HUES48 (cell line): ENCODE data around the gene UBN2.
A peak's percentile ranks its signal among the peaks of the same experiment; 100 is the strongest.
"Not testable (repeated sequence)": the region's sequence is repeated elsewhere in the genome, so short reads cannot be mapped to it uniquely, and the experiment has no call there.

Experiments used
- H3K27ac ChIP-seq: one replicate; pipeline ENCODE4 v1.7.0; 2013; ENCODE audit warnings: low read depth, low read length, inconsistent platforms
- H3K27me3 ChIP-seq: 2 replicates; pipeline ENCODE4 v1.6.1; 2013; ENCODE audit warnings: mild to moderate bottlenecking, low read length; ENCODE audit not compliant: control insufficient read depth, insufficient read depth
- H3K36me3 ChIP-seq: 2 replicates; pipeline ENCODE4 v1.6.1; 2013; ENCODE audit warnings: low read length; ENCODE audit not compliant: control insufficient read depth, insufficient read depth
- H3K4me1 ChIP-seq: 2 replicates; pipeline ENCODE4 v1.6.1; 2013; ENCODE audit warnings: mild to moderate bottlenecking, low read length; ENCODE audit not compliant: control insufficient read depth, insufficient read depth
- H3K4me3 ChIP-seq: 2 replicates; pipeline ENCODE4 v1.5.1; 2013; ENCODE audit warnings: mild to moderate bottlenecking, low read depth, low read length
- H3K9ac ChIP-seq: 2 replicates; pipeline ENCODE4 v1.6.1; 2013; ENCODE audit warnings: mild to moderate bottlenecking, low read depth, low read length, moderate library complexity
- H3K9me3 ChIP-seq: 2 replicates; pipeline ENCODE4 v1.6.1; 2013; ENCODE audit warnings: low read length; ENCODE audit not compliant: control insufficient read depth, insufficient read depth

Gene UBN2

DNA sequence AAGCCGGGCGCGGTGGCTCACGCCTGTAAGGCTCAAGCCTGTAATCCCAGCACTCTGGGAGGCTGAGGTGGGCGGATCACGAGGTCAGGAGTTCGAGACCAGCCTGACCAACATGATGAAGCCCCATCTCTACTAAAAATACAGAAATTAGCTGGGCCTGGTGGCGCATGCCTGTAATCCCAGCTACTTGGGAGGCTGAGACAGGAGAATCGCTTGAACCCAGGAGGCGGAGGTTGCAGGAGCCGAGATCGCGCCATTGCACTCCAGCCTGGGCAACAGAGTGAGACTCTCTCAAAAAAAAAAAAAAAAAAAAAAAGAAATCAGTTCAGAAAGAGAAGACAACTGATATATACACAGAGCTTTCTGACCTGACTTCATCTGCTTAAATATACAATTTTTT, 102.4 kb downstream of the UBN2 start:
- not testable (repeated sequence) for H3K27me3 ChIP-seq, H3K4me3 ChIP-seq, H3K9me3 ChIP-seq, H3K27ac ChIP-seq, H3K4me1 ChIP-seq, H3K36me3 ChIP-seq, H3K9ac ChIP-seq

DNA sequence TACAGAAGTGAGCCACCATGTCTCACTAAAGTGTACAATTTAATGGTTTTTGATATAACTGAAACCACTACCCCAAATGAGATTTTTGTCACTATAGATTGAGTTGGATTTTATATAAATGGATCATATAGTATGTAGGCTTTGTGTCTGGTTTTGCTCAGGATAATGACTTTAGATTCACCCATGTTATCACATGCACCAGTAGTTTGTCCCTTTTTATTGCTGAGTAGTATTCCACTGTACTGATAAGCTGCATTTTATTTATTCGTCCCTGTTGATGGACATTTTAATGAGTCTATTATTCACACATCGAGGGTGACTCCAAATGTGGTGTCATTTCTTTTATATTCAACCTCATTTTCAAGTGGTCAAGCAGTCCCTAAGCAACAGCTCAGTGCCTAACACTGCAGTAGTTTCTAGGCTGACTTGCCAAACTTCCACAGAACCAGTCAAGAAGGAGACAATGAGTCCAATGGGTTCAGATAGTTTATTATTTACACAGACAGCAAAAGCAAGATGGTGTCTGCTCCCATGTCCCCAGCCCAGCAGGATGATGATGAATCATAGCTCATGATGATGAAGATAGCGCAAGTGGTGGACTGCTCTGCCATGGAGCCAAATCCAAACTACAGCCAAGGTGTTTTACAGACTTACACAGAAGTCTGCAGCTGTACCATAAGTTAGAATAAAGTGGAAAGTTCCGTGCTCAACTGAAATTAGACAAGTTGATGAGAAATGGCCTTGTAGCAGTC, 103.5 kb downstream of the UBN2 start:
- Histone ChIP-seq H3K27me3 (no peaks in the 10 kb centered on the region), H3K4me1 (no peaks in the 10 kb centered on the region), H3K27ac (no peak overlapping the region), H3K9ac (no peak overlapping the region), H3K36me3 (no peaks in the 10 kb centered on the region), H3K4me3 (no peak overlapping the region), H3K9me3 (0 out of 2 replicates have a peak, but pooled peaks cover 4% of the 10 kb centered on the region)

DNA sequence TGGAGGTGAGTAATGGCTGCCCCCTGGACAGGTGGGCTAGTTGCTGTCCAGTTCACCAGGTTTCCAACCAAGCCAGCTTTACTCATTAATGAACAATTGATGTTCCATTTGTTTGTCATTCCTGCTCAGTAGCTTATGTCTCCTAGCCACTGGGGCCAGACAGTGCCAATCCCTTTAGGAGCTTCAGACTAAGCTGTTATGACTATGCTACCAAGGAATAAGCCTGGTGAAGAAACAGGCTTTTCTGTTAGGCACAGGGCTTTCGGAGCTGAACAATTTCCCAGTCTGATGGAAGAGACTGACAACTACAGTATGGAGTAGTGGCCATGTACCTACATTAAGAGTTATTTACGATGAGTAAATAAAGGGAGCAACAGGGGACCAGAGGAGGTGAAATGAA, 108.0 kb downstream of the UBN2 start:
- Histone ChIP-seq H3K27me3 (no peaks in the 10 kb centered on the region), H3K27ac (no peak overlapping the region), H3K36me3 (no peaks in the 10 kb centered on the region), H3K4me3 (peak overlapping the region; percentile 94; the same call in 1 of the 2 replicates), H3K4me1 (0 out of 2 replicates have a peak, but pooled peaks cover 5% of the 10 kb centered on the region), H3K9me3 (0 out of 2 replicates have a peak, but pooled peaks cover 4% of the 10 kb centered on the region), H3K9ac (no peak overlapping the region)

DNA sequence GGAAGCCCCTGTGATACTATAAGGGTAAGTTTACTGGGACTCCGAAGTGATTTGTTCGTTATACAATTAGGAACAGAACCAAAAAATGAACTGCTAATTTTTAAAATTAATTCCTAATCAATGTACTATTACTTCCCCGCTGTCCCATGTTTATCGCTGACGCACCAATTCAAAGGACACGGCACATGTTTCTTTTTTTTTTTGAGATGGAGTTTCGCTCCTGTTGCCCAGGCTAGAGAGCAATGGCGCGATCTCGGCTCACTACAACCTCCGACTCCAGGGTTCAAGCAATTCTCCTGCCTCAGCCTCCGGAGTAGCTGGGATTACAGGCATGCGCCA, 108.6 kb downstream of the UBN2 start:
- 0 out of 2 replicates have a peak, but pooled peaks cover 5% of the 10 kb centered on the region for H3K4me1 ChIP-seq
- 0 out of 2 replicates have a peak, but pooled peaks cover 4% of the 10 kb centered on the region for H3K9me3 ChIP-seq
- peak overlapping the region; percentile 94 for H3K4me3 ChIP-seq
- no peaks in the 10 kb centered on the region for H3K27me3 ChIP-seq
- peak overlapping the region; percentile 100 for H3K27ac ChIP-seq
- H3K9ac ChIP-seq: no peak overlapping the region
- no peaks in the 10 kb centered on the region for H3K36me3 ChIP-seq

DNA sequence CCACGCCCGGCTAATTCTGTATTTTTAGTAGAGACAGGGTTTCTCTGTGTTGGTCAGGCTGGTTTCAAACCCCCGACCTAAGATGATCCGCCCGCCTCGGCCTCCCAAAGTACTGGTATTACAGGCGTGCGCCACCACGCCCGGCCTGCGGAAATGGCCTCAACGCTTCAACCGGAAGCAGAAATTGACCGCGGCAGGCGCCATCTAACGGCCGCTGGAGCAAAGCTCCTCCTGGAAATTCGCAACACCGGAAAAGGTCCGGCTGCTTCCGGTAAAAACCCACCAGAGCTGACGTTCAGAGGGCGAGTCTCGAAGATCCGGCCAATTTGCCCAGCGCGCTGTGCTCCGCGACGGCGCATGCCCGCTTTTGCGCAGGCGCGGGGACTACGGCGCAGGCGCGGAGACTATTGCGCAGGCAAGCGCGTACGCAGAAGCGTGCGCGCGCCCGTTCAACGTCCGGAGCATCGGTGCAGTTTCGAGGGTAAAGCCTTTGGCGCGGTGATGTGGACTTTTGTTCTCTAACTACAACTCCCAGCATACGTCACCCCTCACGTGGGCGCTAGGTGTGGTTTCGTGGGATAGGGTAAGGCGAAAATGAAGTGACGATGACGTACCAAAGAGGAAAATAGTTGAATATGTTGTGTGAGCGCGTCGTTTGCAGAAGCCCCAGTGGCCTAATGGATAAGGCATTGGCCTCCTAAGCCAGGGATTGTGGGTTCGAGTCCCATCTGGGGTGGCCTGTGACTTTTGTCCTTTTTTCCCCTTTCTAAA, 109.2 kb downstream of the UBN2 start:
- Histone ChIP-seq H3K36me3 (no peaks in the 10 kb centered on the region; the same call in 1 of the 2 replicates), H3K27ac (peak overlapping the region; percentile 100), H3K4me1 (0 out of 2 replicates have a peak, but pooled peaks cover 5% of the 10 kb centered on the region), H3K9ac (peak overlapping the region; percentile 99), H3K9me3 (0 out of 2 replicates have a peak, but pooled peaks cover 4% of the 10 kb centered on the region), H3K27me3 (no peaks in the 10 kb centered on the region), H3K4me3 (peak overlapping the region; percentile 94)

DNA sequence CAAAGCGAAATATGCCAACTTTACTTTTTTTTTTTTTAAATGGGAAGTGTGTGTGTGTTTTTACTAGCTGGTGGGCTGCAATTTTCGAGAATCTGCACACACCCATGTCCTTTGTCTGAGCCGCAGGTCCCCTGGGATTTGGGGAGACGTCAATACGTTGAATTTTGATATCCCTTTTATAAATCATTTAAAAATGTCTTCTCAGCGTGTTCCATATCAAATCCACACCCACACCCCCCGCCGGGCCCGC, 109.7 kb downstream of the UBN2 start:
- H3K4me3 ChIP-seq: peak overlapping the region; percentile 94
- H3K27ac ChIP-seq: peak overlapping the region; percentile 100
- 0 out of 2 replicates have a peak, but pooled peaks cover 5% of the 10 kb centered on the region for H3K4me1 ChIP-seq
- H3K36me3 ChIP-seq: peaks cover 5% of the 10 kb centered on the region
- H3K9me3 ChIP-seq: 0 out of 2 replicates have a peak, but pooled peaks cover 4% of the 10 kb centered on the region
- peak overlapping the region; percentile 99 for H3K9ac ChIP-seq
- H3K27me3 ChIP-seq: no peaks in the 10 kb centered on the region

DNA sequence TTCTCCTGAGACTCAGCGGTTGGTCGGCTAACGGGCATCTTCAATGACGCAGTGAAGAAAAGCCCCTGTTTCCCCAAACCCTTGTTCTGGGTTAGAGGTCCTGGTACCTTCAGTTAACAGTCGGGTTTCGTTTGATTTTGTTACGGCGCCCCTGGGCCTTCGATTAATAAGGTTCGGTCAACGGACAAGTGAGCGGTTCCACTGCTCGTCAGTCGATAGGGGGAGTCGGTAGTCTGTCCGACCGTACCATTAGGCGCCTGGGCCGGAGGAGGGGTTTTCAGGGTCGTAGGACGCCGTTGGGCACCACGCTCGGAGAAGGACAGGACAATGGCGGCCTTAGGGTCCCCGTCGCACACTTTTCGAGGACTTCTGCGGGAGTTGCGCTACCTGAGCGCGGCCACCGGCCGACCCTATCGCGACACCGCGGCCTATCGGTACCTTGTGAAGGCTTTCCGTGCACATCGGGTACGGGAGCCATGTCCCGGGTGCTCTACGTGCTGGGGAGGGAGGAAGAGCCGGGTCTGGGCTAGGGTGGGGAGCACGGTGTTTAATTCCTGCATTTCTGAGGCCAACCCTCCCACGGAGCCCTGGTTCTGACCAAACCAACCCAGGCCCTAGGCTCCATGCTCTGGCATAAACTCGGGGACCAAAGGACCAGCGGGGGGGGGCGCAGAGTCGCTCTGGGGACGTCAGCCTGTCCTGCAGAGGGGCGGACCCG, 110.2 kb downstream of the UBN2 start, which contains the start of gene FMC1:
TSS of gene FMC1 (plus strand) at position 280 of the 718 bp plus-strand sequence. CDS start at position 328, 48 bp downstream.
- Histone ChIP-seq H3K4me1 (0 out of 2 replicates have a peak, but pooled peaks cover 5% of the 10 kb centered on the region), H3K9me3 (0 out of 2 replicates have a peak, but pooled peaks cover 4% of the 10 kb centered on the region), H3K27ac (peak within 1 kb of the TSS; percentile 100), H3K36me3 (peaks cover 10% of the 10 kb centered on the region), H3K9ac (peak within 1 kb of the TSS; percentile 99), H3K27me3 (no peaks in the 10 kb centered on the region), H3K4me3 (peak within 1 kb of the TSS; percentile 94)

DNA sequence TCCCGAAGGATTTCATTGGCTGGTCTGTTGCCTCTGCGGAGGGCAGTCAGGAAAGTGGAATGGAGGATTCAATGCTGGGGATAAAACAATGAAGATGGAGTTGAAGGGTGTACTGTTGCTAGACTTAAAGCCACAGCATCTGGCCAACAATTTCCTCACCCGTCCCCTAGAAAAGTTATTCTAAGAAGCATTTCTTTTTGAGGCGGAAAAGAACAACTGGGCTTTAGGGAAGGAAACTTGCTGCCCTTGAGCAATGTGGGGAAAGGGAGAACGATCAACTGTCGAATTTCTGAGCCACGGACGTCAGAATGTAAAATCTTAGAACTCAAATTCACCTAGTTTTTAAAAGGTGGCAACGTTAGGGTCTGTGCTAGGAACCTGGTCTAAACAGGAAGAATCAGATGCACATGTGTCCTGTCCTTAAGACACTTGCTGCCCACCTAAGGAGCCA, 110.8 kb downstream of the UBN2 start:
- H3K4me1 ChIP-seq: 0 out of 2 replicates have a peak, but pooled peaks cover 5% of the 10 kb centered on the region
- 0 out of 2 replicates have a peak, but pooled peaks cover 4% of the 10 kb centered on the region for H3K9me3 ChIP-seq
- H3K36me3 ChIP-seq: peaks cover 16% of the 10 kb centered on the region
- H3K27me3 ChIP-seq: no peaks in the 10 kb centered on the region
- peak overlapping the region; percentile 99 for H3K9ac ChIP-seq
- H3K4me3 ChIP-seq: peak overlapping the region; percentile 94
- peak overlapping the region; percentile 100 for H3K27ac ChIP-seq

DNA sequence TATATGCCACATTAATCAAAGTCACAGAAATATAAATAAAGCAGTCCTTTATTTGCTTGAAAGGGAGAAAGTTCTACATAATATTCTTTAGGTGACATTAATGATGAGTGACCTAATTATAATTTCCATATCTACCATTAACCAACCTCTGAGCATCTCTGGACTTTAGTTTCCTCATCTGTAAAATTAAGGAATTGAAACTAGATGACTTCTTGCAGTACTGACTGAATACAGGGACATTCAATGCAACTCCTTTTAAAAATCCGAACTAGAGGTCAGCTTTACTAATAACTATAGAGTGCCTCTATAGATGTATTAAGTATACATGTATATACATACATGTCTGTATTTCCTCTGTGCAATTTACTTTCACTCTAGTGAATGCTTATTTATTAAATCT, 114.0 kb downstream of the UBN2 start:
- Histone ChIP-seq H3K9me3 (no peaks in the 10 kb centered on the region), H3K36me3 (peaks cover 19% of the 10 kb centered on the region), H3K4me1 (0 out of 2 replicates have a peak, but pooled peaks cover 5% of the 10 kb centered on the region), H3K27ac (no peak overlapping the region), H3K27me3 (no peaks in the 10 kb centered on the region), H3K9ac (no peak overlapping the region), H3K4me3 (no peak overlapping the region)

DNA sequence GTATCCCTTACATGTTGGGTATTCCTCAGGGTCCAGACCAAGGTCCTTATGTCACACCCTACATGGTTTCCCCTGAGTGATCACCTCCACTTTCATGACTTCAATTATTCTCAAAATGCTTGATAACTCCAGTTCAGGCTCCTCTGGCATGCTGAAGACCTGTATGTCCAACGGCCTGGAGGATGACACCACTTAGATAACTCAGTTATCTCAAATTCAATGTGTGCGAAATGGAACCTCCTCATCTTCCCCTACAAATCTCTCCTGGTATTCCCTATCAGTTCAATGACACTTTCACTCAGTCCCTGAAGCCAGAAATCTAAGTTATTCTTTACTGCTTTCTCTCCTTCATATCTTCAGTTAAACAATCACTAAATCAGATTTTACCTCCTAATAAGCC, 120.0 kb downstream of the UBN2 start:
- no peaks in the 10 kb centered on the region for H3K4me1 ChIP-seq
- no peak overlapping the region for H3K4me3 ChIP-seq
- H3K27ac ChIP-seq: no peak overlapping the region
- no peaks in the 10 kb centered on the region for H3K27me3 ChIP-seq
- peaks cover 19% of the 10 kb centered on the region for H3K36me3 ChIP-seq
- no peak overlapping the region for H3K9ac ChIP-seq
- H3K9me3 ChIP-seq: no peaks in the 10 kb centered on the region
